CD8-positive, alpha-beta memory T cell (primary cell): Measurements from ENCODE around the gene SPSB3. TPM values are rescaled to one million over a fixed set of nuclear protein-coding genes. Genes with fewer than 3 reads are reported as not detected.

ENCODE experiments used
- CTCF ChIA-PET: fragments of 350-600 bp; sonication (Branson Sonifier 250); formaldehyde crosslinking; loops from one replicate; lab custom pipeline; 2021; ENCODE audit warnings: antibody characterized with exemption; lab: Charles Lee
- POLR2A ChIA-PET: fragments of 350-600 bp; sonication (Branson Sonifier 250); formaldehyde crosslinking; loops from one replicate; lab custom pipeline; 2021; ENCODE audit warnings: antibody characterized with exemption; lab: Charles Lee
- DNase-seq, 5 donors: peaks; one replicate each; pipeline versions ENCODE4 v3.0.0 to v3.0.0-alpha.2; 2020 to 2022; ENCODE audit warnings: mixed read lengths in 1 of 5
- H3K27ac ChIP-seq: one replicate; pipeline ENCODE4 v1.7.0; 2013; ENCODE audit warnings: low read depth, mild to moderate bottlenecking, low read length, moderate library complexity
- H3K27me3 ChIP-seq: 2 replicates; pipeline ENCODE4 v1.7.0; 2013; ENCODE audit warnings: low read length, mild to moderate bottlenecking; ENCODE audit not compliant: insufficient read depth, poor library complexity, severe bottlenecking
- H3K36me3 ChIP-seq: 2 replicates; pipeline ENCODE4 v1.7.0; 2013; ENCODE audit warnings: mild to moderate bottlenecking, low read length, moderate library complexity; ENCODE audit not compliant: insufficient read depth
- H3K4me1 ChIP-seq: 2 replicates; pipeline ENCODE4 v1.7.0; 2013; ENCODE audit warnings: mild to moderate bottlenecking, low read length, moderate library complexity; ENCODE audit not compliant: insufficient read depth
- H3K4me3 ChIP-seq: 2 replicates; pipeline ENCODE4 v1.7.0; 2013; ENCODE audit warnings: mild to moderate bottlenecking, low read length
- H3K9me3 ChIP-seq: 2 replicates; pipeline ENCODE4 v1.7.0; 2013; ENCODE audit warnings: mild to moderate bottlenecking, low read length
- H3K27ac Mint-ChIP-seq, 8 donors: one replicate each; pipeline ENCODE4 v1.8.0; 2020 to 2021; ENCODE audit warnings: mixed read lengths in 8 of 8, mild to moderate bottlenecking in 6 of 8, inconsistent platforms in 3 of 8, moderate library complexity in 3 of 8
- H3K27me3 Mint-ChIP-seq, 2 donors: one replicate each; pipeline ENCODE4 v1.8.0; 2020 to 2021; ENCODE audit warnings: mixed read lengths in 2 of 2, mild to moderate bottlenecking in 1 of 2, moderate library complexity in 1 of 2
- H3K36me3 Mint-ChIP-seq, 3 donors: one replicate each; pipeline ENCODE4 v1.8.0; 2020 to 2021; ENCODE audit warnings: mixed read lengths in 3 of 3, inconsistent platforms in 1 of 3, mild to moderate bottlenecking in 1 of 3
- H3K4me1 Mint-ChIP-seq, 3 donors: one replicate each; pipeline ENCODE4 v1.8.0; 2020 to 2021; ENCODE audit warnings: mixed read lengths in 3 of 3, inconsistent platforms in 1 of 3, mild to moderate bottlenecking in 1 of 3
- H3K4me3 Mint-ChIP-seq, 7 donors: one replicate each; pipeline ENCODE4 v1.8.0; 2020 to 2021; ENCODE audit warnings: mixed read lengths in 7 of 7, mild to moderate bottlenecking in 6 of 7, moderate library complexity in 4 of 7, inconsistent platforms in 2 of 7
- H3K9me3 Mint-ChIP-seq, 5 donors: one replicate each; pipeline ENCODE4 v1.8.0; 2020 to 2022; ENCODE audit warnings: mixed read lengths in 5 of 5, mild to moderate bottlenecking in 3 of 5, moderate library complexity in 2 of 5, inconsistent platforms in 1 of 5
- polyA plus RNA-seq: library from polyadenylated mRNA; unstranded; fragments of 300-500 nt; fragmentation: Illumina TruSeq; gene quantifications from one replicate; pipeline ENCODE4 v1.2.3, GENCODE V29; 2021
- total RNA-seq, 2 experiments: library from RNA; stranded (reverse); gene quantifications; one replicate each; pipeline ENCODE4 v1.2.3, GENCODE V29; 2021

Gene SPSB3
- total and polyA plus RNA-seq, 3 experiments from 2014 or later, result 30.6 to 63.9 (median 31.5) TPM

DNA sequence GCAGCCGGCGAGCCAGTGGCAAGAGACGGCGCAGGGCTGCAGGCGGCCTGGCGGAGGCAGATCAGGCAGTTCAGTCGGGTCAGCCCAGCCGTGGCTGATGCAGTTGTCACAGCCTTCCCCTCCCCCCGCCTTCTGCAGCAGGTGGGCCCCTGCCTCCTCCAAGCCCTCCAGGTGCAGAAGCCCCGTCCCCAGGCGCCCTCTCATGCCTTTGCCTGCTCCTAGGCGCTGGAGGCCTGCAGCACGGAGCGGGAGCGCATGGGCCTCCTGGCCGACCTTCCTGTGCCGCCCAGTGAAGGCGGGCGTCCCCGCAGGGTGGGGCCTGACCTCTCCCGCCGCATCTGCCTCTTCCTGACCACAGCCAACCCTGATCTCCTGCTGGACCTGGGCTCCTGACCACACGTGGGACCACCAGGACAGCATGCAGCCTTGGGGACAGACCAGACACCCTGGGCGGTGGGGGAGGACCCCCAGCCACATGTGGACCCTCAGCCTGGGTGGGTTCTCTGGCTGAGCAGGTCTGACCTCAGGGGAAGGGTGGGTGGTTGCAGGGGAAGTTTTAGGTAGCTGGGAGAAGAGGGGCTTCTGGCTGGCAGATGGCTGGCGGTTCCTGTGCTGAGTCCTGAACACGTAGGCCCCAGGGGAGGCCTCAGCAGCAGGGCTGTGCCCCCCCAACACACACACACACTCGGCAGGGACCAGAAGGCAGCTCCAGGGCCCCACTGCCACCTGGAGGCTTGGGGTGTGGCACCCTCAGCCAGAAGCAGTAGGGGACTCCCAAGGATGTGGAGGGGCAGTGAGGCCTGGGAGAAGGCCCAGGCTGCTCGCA is 6.3 kb downstream of the SPSB3 start:
- no peak overlapping the region for H3K27ac ChIP-seq
- H3K27me3 Mint-ChIP-seq, result no peaks in the 10 kb centered on the region
- H3K4me3 ChIP-seq, result no peak overlapping the region
- H3K4me3 Mint-ChIP-seq, result peak overlapping the region in 1 of 7 donors; percentile 45
- H3K9me3 Mint-ChIP-seq, result no peaks in the 10 kb centered on the region
- CTCF ChIA-PET, result interaction anchor here (0.8 kb wide), 1 partner anchor 52 kb away, joined by 3 read pairs; no protein-coding TSS in a partner anchor
- no peaks in the 10 kb centered on the region for H3K9me3 ChIP-seq
- H3K27ac Mint-ChIP-seq, result peak overlapping the region in 2 of 8 donors; percentile 50 to 54
- H3K36me3 Mint-ChIP-seq, result peaks cover 0 to 41% (median 0%) of the 10 kb centered on the region in 3 donors
- no peak for DNase-seq
- peaks cover 29% of the 10 kb centered on the region for H3K4me1 ChIP-seq
- peaks cover 9 to 31% (median 15%) of the 10 kb centered on the region in 3 donors for H3K4me1 Mint-ChIP-seq
- H3K27me3 ChIP-seq, result no peaks in the 10 kb centered on the region
- no peaks in the 10 kb centered on the region for H3K36me3 ChIP-seq
- POLR2A ChIA-PET, result no interaction called here

DNA sequence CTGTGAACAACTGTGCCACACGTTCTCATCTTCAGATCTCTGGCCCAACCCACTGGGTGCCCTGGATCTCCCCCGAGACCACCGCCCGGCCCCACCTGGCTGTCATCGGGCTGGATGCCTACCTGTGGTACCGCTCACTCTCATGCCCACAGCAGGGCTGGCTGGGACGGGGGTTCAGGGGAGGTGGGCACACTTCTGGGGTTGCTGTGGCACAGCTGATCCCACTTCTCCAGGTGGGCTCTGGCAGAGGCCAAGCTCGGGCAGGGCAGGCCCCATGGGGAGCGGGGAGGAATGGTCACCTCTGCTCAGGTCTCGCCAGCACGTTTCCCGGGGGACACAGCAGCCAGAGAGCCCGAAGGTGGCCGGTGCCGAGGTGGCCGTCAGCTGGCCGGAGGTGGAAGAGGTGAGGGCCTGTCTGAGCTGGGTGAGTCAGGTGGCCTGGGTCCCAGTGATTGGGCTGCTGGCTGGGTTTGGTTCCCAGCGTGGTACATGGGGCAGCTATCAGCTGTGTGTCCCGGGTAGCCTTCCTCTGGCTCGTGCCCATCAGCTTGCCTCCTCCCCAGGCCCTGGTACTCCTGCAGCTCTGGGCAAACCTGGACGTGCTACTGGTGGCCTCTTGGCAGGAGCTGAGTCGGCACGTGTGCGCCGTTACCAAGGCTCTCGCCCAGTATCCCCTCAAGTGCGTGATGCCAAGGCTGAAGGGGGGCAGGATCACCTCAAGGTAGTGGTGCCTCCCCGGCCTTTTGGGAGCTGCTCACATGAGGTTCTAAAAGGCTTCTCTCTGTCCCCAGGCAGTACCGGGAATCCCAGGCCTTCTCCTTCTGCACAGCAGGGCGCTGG is 7.1 kb downstream of the SPSB3 start:
- H3K9me3 Mint-ChIP-seq, result no peaks in the 10 kb centered on the region
- H3K27ac Mint-ChIP-seq, result no peak overlapping the region
- H3K36me3 Mint-ChIP-seq, result peaks cover 0 to 39% (median 0%) of the 10 kb centered on the region in 3 donors
- Histone ChIP-seq H3K4me3 (no peak overlapping the region), H3K4me1 (peaks cover 21% of the 10 kb centered on the region), H3K36me3 (no peaks in the 10 kb centered on the region), H3K27ac (no peak overlapping the region), H3K27me3 (no peaks in the 10 kb centered on the region), H3K9me3 (no peaks in the 10 kb centered on the region)
- no peaks in the 10 kb centered on the region for H3K27me3 Mint-ChIP-seq
- ChIA-PET POLR2A (interaction anchor here (0.6 kb wide), 1 partner anchor 111 kb away, joined by 5 read pairs; no protein-coding TSS in a partner anchor), CTCF (interaction anchor here (0.8 to 1.2 kb wide), 2 partner anchors 52 to 70 kb away, joined by 3 to 5 read pairs; partner anchors contain the start of gene MAPK8IP3)
- no peak for DNase-seq
- H3K4me1 Mint-ChIP-seq, result peaks cover 8 to 29% (median 15%) of the 10 kb centered on the region in 3 donors
- peak overlapping the region in 6 of 7 donors; percentile 15 to 89 (median 53) for H3K4me3 Mint-ChIP-seq

DNA sequence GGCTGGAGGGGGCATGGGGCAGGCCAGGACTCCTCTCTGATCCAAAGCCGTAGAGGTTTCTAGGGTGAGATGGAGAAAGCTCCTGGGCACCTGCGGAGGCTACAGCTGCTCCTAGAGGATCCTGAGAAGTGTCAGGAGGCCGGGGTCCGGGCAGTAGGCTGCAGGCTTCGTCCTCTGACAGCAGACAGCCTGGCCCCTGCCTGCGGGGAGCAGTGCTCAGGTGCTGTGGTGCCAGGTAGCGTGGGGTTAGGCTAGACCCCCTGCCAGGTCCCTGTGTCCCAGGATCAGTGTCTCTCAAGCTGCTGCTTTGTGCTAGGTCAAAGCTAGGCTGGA is 8.0 kb downstream of the SPSB3 start:
- ChIA-PET POLR2A (interaction anchor here (4.0 kb wide), 1 partner anchor 8 kb away, joined by 52 read pairs; the partner anchor contains the start of genes NUBP2 and SPSB3), CTCF (interaction anchor here (1.2 to 3.0 kb wide), 2 partner anchors 9 to 69 kb away, joined by 5 to 24 read pairs; partner anchors contain the start of genes MAPK8IP3, NUBP2 and SPSB3)
- Histone ChIP-seq H3K27me3 (no peaks in the 10 kb centered on the region), H3K36me3 (no peaks in the 10 kb centered on the region), H3K9me3 (no peaks in the 10 kb centered on the region), H3K27ac (peak overlapping the region; percentile 9), H3K4me3 (no peak overlapping the region), H3K4me1 (peaks cover 21% of the 10 kb centered on the region)
- Mint-ChIP-seq H3K4me3 (peak overlapping the region in 5 of 7 donors; percentile 77 to 92 (median 89)), H3K4me1 (peaks cover 8 to 30% (median 18%) of the 10 kb centered on the region in 3 donors), H3K36me3 (peaks cover 0 to 36% (median 0%) of the 10 kb centered on the region in 3 donors), H3K27ac (peak overlapping the region in 2 of 8 donors; percentile 12 to 60), H3K9me3 (no peaks in the 10 kb centered on the region), H3K27me3 (no peaks in the 10 kb centered on the region)
- no peak for DNase-seq

DNA sequence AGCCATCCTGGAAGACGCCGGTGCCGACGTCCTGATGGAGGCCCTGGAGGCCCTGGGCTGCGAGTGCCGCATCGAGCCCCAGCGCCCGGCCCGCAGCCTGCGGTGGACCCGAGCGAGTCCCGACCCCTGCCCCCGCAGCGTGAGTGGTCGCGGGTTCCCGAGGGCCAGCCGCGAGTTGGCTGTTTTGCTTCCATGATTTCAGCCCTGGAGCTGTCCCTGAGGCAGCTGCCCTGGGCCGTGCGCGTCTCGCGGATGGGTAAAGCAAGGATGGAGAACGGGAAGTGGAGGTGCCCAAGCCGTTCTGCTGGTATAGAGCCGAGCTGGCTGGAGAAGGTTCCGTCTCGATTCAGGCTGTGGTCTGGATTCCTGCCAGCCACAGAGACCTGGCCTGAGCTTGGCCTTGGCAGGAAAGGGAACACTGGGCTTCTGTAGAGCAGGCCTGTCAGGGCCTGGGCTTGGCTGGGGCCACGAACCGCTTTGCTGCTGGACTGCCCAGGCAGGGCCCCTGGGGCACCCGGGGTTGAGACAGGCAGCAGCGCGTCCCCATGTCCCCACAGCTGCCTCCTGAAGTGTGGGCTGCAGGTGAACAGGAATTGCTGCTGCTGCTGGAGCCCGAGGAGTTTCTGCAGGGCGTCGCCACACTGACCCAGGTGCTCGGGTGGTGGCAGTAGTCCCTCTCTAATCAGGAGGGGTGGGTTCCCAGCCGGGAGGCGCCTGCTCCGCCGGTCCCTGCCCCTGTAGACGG is 8.5 kb downstream of the SPSB3 start:
- ChIA-PET POLR2A (interaction anchor here (4.0 kb wide), 1 partner anchor 9 kb away, joined by 52 read pairs; the partner anchor contains the start of genes NUBP2 and SPSB3), CTCF (interaction anchor here (0.6 to 3.0 kb wide), 2 partner anchors 9 to 382 kb away, joined by 3 to 24 read pairs; partner anchors contain the start of genes NUBP2, SPSB3 and TRAF7)
- Mint-ChIP-seq H3K27me3 (no peaks in the 10 kb centered on the region), H3K4me3 (peak overlapping the region; percentile 78 to 96 (median 92)), H3K9me3 (no peaks in the 10 kb centered on the region), H3K36me3 (peaks cover 0 to 34% (median 0%) of the 10 kb centered on the region in 3 donors), H3K27ac (peak overlapping the region; percentile 17 to 90 (median 62)), H3K4me1 (peaks cover 8 to 30% (median 18%) of the 10 kb centered on the region in 3 donors)
- no peaks in the 10 kb centered on the region for H3K36me3 ChIP-seq
- H3K4me3 ChIP-seq, result peak overlapping the region; percentile 96
- peaks cover 21% of the 10 kb centered on the region for H3K4me1 ChIP-seq
- no peaks in the 10 kb centered on the region for H3K9me3 ChIP-seq
- H3K27ac ChIP-seq, result peak overlapping the region; percentile 79
- no peaks in the 10 kb centered on the region for H3K27me3 ChIP-seq
- no peak for DNase-seq

DNA sequence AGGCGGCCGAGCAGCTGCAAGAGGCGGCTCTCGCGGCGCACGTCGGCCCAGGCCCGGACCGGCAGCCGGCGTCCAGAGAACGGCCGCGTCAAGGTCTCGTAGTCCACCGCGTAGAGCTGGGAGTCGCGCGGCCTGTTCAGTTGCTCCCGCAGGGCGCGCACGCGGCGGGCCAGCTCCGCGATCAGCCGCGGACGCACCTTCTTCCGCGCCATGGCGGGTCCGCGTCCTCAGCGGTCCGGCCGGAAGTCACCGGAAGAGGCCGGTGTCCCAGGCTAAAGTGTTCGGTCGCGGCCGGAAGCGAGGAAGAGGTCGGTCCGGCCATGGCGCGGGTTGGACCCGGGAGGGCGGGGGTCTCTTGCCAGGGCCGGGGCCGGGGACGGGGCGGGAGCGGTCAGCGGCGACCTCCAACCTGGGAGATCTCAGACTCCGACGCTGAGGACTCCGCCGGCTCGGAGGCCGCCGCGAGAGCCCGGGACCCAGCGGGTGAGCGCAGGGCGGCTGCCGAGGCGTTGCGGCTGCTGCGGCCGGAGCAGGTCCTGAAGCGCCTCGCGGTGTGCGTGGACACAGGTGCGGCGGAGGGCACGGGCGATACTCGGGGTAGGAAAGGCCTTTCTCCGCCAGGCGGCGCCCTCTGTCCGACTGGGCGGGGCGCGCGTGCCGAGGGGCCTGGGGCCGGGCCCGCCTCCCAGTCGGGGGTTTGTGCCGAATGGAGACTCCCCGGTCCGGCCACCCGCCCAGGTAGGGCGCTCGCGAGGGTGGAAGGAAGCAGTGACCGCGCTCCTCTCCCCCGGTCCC is 9.3 kb downstream of the SPSB3 start, which contains the start of gene MRPS34:
TSS of gene MRPS34 (minus strand) at position 227 of the 795 bp plus-strand sequence. CDS start at position 212, 15 bp downstream.
- CTCF ChIA-PET, result interaction anchor here (0.9 to 3.0 kb wide), 4 partner anchors 10 to 67 kb away, joined by 3 to 24 read pairs (median 7); partner anchors contain the start of genes FAHD1, HAGH, MAPK8IP3 and NUBP2
- Mint-ChIP-seq H3K9me3 (no peaks in the 10 kb centered on the region), H3K4me3 (peak within 1 kb of the TSS; percentile 89 to 98 (median 96)), H3K36me3 (peaks cover 0 to 35% (median 0%) of the 10 kb centered on the region in 3 donors), H3K4me1 (peaks cover 8 to 30% (median 18%) of the 10 kb centered on the region in 3 donors), H3K27me3 (no peaks in the 10 kb centered on the region), H3K27ac (peak within 1 kb of the TSS; percentile 85 to 97 (median 96))
- Histone ChIP-seq H3K27ac (peak within 1 kb of the TSS; percentile 79), H3K27me3 (no peaks in the 10 kb centered on the region), H3K4me3 (peak within 1 kb of the TSS; percentile 96), H3K36me3 (no peaks in the 10 kb centered on the region), H3K9me3 (no peaks in the 10 kb centered on the region), H3K4me1 (peaks cover 21% of the 10 kb centered on the region)
- POLR2A ChIA-PET, result interaction anchor here (0.6 to 4.0 kb wide), 4 partner anchors 10 to 353 kb away, joined by 5 to 52 read pairs (median 12); partner anchors contain the start of genes MAPK8IP3, NUBP2 and SPSB3
- DNase-seq, result peak; percentile 66 to 81 (median 72)

DNA sequence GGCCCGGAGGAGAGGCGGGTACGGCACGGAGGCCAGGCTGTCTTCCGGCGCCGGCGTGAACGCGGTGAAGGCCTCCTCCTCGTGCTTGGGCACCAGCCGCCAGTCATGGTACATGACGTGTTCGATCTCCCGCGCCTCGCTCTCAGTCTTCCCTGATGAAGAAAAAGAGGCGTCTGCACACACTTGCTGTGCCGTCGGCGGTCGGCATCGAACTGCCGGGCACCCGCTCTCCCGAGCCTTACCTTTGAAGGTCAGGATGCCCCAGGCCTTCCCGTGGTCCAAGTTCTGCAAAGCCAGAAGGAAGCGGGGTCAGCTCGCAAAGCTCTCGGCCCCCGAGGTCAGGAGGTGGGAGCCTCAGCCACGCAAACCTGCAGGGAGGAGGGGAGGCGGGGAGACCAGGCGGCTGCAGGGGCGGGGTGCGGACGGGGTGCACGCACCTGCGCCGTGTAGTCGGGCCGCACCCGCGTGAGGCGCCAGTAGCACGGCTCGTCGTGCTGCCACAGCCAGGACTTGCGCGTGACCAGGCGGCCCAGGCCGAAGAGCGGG is 9.9 kb downstream of the SPSB3 start, which contains the start of gene EME2:
TSS of gene EME2 (plus strand) at position 449 of the 546 bp plus-strand sequence. CDS start 418 bp downstream, outside the sequence.
- H3K27me3 Mint-ChIP-seq, result no peaks in the 10 kb centered on the region
- Histone ChIP-seq H3K4me3 (peak within 1 kb of the TSS; percentile 96), H3K4me1 (peaks cover 21% of the 10 kb centered on the region), H3K27ac (peak within 1 kb of the TSS; percentile 79), H3K9me3 (no peaks in the 10 kb centered on the region), H3K27me3 (no peaks in the 10 kb centered on the region), H3K36me3 (no peaks in the 10 kb centered on the region)
- peaks cover 0 to 37% (median 0%) of the 10 kb centered on the region in 3 donors for H3K36me3 Mint-ChIP-seq
- H3K27ac Mint-ChIP-seq, result peak within 1 kb of the TSS; percentile 85 to 97 (median 96)
- POLR2A ChIA-PET, result interaction anchor here (0.6 to 4.0 kb wide), 4 partner anchors 10 to 353 kb away, joined by 5 to 52 read pairs (median 12); partner anchors contain the start of genes MAPK8IP3, NUBP2 and SPSB3
- peak within 1 kb of the TSS; percentile 89 to 98 (median 96) for H3K4me3 Mint-ChIP-seq
- CTCF ChIA-PET, result interaction anchor here (0.9 to 3.0 kb wide), 4 partner anchors 11 to 67 kb away, joined by 3 to 24 read pairs (median 7); partner anchors contain the start of genes FAHD1, HAGH, MAPK8IP3 and NUBP2
- DNase-seq, result peak; percentile 26 to 67 (median 36)
- peaks cover 8 to 30% (median 18%) of the 10 kb centered on the region in 3 donors for H3K4me1 Mint-ChIP-seq
- no peaks in the 10 kb centered on the region for H3K9me3 Mint-ChIP-seq
